Measurements from ENCODE around the gene C19orf25.
A peak's percentile ranks its signal among the peaks of the same experiment; 100 is the strongest.

The C19orf25 gene

DNA sequence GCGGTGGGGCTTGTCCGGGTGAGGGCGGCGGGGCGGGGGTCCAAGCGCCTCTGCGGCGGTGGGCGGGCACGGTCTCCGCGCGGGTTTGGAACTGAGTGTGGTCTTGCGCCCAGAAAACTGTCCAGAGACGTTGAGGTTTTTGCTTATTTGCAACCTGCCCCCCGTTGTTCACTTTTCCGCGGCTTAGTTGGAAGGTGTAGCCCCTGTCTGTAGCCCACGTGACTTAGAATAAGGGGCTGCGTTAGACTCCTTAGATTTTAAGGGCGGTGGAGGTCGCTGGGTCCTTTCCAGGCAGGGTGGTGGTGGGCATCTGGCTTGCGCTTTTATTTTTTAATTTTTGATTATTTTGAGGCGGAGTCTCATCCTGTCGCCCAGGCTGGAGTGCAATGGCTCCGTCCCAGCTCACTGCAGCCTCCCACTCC, 40.1 kb downstream of the C19orf25 start:
- Histone ChIP-seq H3K4me1 (ENCODE audit: insufficient read depth, low read length) (no peaks in the 10 kb centered on the region; the same call in 1 of the 2 replicates), H3K9me3 (ENCODE audit: insufficient read depth, low read depth, low read length) (no peaks in the 10 kb centered on the region), H3K27ac (ENCODE audit: low read depth, low read length) (peak overlapping the region; percentile 88), H3K36me3 (ENCODE audit: insufficient read depth, low read length) (peaks cover 56% of the 10 kb centered on the region), H3K9ac (ENCODE audit: low read depth, low read length) (peak overlapping the region; percentile 98), H3K27me3 (ENCODE audit: insufficient read depth, low read length) (no peaks in the 10 kb centered on the region), H3K4me3 (ENCODE audit: low read length) (peak overlapping the region; percentile 60)
- WGBS: under 1% methylated on average over 26 of the region's 26 CpGs

DNA sequence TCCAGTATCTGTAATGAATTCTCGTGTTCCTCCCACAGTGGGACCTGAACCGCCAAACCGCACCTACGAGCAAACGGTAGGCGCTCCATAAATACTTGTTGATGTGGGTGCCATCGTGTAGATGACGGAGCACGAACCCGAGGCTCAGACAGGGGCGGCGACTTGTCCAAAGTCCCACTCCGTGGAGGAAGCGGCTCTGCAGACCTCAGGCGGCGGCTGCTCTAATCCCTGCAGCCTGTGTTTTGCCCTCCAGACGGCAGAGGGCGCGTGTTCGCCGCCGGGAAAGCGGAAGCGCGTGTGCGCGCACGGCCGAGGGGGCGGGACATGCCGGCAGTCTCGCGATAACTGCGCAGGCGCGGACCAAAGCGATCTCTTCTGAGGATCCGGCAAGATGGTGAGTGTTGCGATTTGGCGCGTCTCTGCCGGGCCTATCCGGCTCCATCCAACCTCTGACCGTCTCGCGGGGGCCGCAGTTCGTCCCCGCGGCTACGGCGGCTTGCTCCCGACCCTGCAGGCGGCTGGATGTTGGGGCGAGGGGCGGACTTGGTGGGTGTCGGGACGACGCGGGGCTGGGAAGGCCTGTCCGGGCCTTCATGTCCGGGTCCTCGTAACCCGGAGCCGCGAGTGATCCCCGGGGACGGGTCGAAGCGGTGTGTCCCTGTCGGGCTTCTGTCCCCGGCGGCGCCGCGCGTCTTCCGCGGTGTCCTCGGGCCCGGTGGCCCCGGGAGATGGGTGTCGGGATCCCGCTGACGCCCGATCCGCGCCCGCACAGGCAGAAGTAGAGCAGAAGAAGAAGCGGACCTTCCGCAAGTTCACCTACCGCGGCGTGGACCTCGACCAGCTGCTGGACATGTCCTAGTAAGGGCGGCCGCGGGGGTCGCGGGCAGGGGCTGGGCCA, 40.7 kb downstream of the C19orf25 start, which contains the start of gene RPS15:
Gene RPS15, plus strand, starts transcription at position 362 of the 898 bp plus-strand sequence. Its CDS starts 30 bp downstream, at position 392.
- H3K9me3 ChIP-seq (ENCODE audit: insufficient read depth, low read depth, low read length): no peaks in the 10 kb centered on the region
- H3K9ac ChIP-seq (ENCODE audit: low read depth, low read length): peak within 1 kb of the TSS; percentile 98
- peak within 1 kb of the TSS; percentile 88 for H3K27ac ChIP-seq (ENCODE audit: low read depth, low read length)
- no peaks in the 10 kb centered on the region for H3K27me3 ChIP-seq (ENCODE audit: insufficient read depth, low read length)
- WGBS: 2% methylated on average over 100 of the region's 100 CpGs
- peak within 1 kb of the TSS; percentile 60 for H3K4me3 ChIP-seq (ENCODE audit: low read length)
- H3K4me1 ChIP-seq (ENCODE audit: insufficient read depth, low read length): no peaks in the 10 kb centered on the region; the same call in 1 of the 2 replicates
- peaks cover 62% of the 10 kb centered on the region for H3K36me3 ChIP-seq (ENCODE audit: insufficient read depth, low read length)

DNA sequence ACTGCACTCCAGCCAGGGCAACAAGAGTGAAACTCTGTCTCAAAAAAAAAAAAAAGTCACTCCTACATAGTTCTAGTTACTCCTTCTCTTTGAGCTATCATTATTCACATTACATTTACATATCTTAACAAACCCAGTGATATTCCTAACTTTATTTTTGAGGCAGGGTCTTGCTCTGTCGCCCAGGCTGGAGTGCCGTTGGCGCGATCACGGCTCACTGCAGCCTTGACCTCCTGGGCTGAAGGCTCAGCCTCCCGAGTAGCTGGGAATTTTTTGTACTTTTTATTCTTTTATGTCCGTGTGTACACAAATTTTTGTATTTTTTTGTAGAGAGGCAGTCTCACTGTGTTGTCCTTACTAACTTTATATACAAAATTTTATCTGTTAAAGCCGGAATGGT, 41.4 kb downstream of the C19orf25 start:
- H3K4me1 ChIP-seq (ENCODE audit: insufficient read depth, low read length): no peaks in the 10 kb centered on the region; the same call in 1 of the 2 replicates
- H3K27ac ChIP-seq (ENCODE audit: low read depth, low read length): no peak overlapping the region
- no peaks in the 10 kb centered on the region for H3K9me3 ChIP-seq (ENCODE audit: insufficient read depth, low read depth, low read length)
- H3K36me3 ChIP-seq (ENCODE audit: insufficient read depth, low read length): peaks cover 66% of the 10 kb centered on the region
- 92% methylated on average over 8 of the region's 8 CpGs for WGBS
- H3K4me3 ChIP-seq (ENCODE audit: low read length): peak overlapping the region; percentile 60; the same call in 1 of the 2 replicates
- no peaks in the 10 kb centered on the region for H3K27me3 ChIP-seq (ENCODE audit: insufficient read depth, low read length)
- H3K9ac ChIP-seq (ENCODE audit: low read depth, low read length): no peak overlapping the region

DNA sequence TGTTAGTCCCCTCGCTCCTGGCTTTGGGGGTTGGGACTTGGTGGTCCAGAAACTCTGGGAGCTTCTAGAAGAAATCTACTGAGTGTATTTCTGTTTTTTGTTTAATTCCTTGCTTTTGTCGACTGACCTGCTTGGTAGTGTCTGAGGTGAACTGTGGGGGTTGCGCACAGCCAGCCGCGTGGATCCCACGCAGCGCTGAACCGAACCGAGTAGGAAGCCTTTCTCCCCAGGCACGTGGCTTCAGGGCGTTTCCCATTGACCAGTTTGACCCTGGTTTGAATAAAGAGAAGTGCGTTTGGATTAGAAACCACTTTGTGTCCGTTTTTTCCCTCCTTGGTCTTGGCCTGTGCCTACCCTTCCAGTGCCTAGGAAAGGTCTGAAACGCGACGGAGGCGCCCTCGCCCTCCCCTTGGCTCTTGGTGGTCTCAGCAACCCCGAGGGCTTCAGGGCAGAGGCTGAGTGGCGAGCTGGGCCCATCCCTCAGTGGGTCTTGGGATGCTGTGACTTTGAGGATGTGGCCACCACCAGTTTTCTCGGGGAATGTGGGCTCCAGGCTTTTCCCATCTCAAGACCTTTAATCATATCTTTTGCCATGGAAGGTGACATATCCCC, 43.5 kb downstream of the C19orf25 start:
- Histone ChIP-seq H3K9ac (ENCODE audit: low read depth, low read length) (no peak overlapping the region), H3K4me1 (ENCODE audit: insufficient read depth, low read length) (no peaks in the 10 kb centered on the region; the same call in 1 of the 2 replicates), H3K27me3 (ENCODE audit: insufficient read depth, low read length) (no peaks in the 10 kb centered on the region), H3K27ac (ENCODE audit: low read depth, low read length) (no peak overlapping the region), H3K36me3 (ENCODE audit: insufficient read depth, low read length) (peaks cover 63% of the 10 kb centered on the region), H3K4me3 (ENCODE audit: low read length) (no peak overlapping the region), H3K9me3 (ENCODE audit: insufficient read depth, low read depth, low read length) (no peaks in the 10 kb centered on the region)
- WGBS: 90% methylated on average over 21 of the region's 21 CpGs

DNA sequence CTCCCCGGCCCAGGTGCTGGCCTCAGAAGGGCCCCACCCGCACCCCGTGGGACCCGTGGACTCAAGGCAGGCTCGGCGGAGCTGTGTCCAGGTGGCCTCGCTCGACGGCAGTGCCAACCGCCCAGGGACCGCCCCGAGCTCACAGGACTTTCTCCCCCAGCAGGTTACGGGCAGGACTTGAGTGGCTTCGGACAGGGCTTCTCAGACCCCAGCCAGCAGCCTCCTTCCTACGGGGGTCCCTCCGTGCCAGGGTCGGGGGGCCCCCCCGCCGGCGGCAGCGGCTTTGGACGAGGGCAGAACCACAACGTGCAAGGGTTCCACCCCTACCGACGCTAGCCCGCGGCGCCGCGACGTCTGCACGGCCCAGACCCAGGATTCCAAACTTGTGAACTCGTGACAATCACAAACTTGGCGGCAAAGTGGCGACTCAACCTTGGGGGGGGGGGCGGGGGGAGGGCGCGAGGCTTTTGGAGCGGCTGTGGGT, 44.4 kb downstream of the C19orf25 start:
- no peaks in the 10 kb centered on the region; the same call in 1 of the 2 replicates for H3K4me1 ChIP-seq (ENCODE audit: insufficient read depth, low read length)
- H3K36me3 ChIP-seq (ENCODE audit: insufficient read depth, low read length): peaks cover 61% of the 10 kb centered on the region
- no peaks in the 10 kb centered on the region for H3K9me3 ChIP-seq (ENCODE audit: insufficient read depth, low read depth, low read length)
- no peak overlapping the region for H3K9ac ChIP-seq (ENCODE audit: low read depth, low read length)
- H3K4me3 ChIP-seq (ENCODE audit: low read length): no peak overlapping the region
- H3K27ac ChIP-seq (ENCODE audit: low read depth, low read length): no peak overlapping the region
- H3K27me3 ChIP-seq (ENCODE audit: insufficient read depth, low read length): no peaks in the 10 kb centered on the region
- 94% methylated on average over 38 of the region's 39 CpGs for WGBS

DNA sequence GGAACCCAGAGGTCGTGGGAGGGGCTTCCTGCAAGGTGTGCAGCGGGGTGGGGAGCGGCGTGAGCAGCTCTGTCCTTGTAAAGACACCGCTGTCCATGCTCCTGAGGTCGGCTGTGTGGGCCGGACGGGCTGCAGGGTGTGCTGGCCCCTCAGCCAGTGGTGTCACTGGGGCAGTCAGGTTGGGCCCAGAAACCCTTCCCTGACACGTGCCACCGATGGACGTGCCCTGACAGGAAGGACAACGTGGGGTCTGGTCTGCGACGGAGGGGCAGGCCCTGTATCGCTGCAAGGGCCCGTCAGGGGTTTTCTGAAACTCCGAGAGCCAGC, 45.0 kb downstream of the C19orf25 start:
- H3K27ac ChIP-seq (ENCODE audit: low read depth, low read length): no peak overlapping the region
- 95% methylated on average over 17 of the region's 17 CpGs for WGBS
- no peaks in the 10 kb centered on the region for H3K9me3 ChIP-seq (ENCODE audit: insufficient read depth, low read depth, low read length)
- H3K4me1 ChIP-seq (ENCODE audit: insufficient read depth, low read length): no peaks in the 10 kb centered on the region
- H3K27me3 ChIP-seq (ENCODE audit: insufficient read depth, low read length): no peaks in the 10 kb centered on the region
- no peak overlapping the region for H3K9ac ChIP-seq (ENCODE audit: low read depth, low read length)
- peaks cover 61% of the 10 kb centered on the region for H3K36me3 ChIP-seq (ENCODE audit: insufficient read depth, low read length)
- no peak overlapping the region for H3K4me3 ChIP-seq (ENCODE audit: low read length)

- 95% methylated on average over 47 of the region's 47 CpGs for WGBS
- peaks cover 68% of the 10 kb centered on the region for H3K36me3 ChIP-seq (ENCODE audit: insufficient read depth, low read length)
- no peaks in the 10 kb centered on the region for H3K4me1 ChIP-seq (ENCODE audit: insufficient read depth, low read length)
- H3K4me3 ChIP-seq (ENCODE audit: low read length): no peak overlapping the region
- no peaks in the 10 kb centered on the region for H3K9me3 ChIP-seq (ENCODE audit: insufficient read depth, low read depth, low read length)
- H3K27ac ChIP-seq (ENCODE audit: low read depth, low read length): no peak overlapping the region
- H3K9ac ChIP-seq (ENCODE audit: low read depth, low read length): no peak overlapping the region
- no peaks in the 10 kb centered on the region for H3K27me3 ChIP-seq (ENCODE audit: insufficient read depth, low read length)
Observed at GRCh38 chr19:1433119-1434039, 45.6 kb downstream of the C19orf25 start.

DNA sequence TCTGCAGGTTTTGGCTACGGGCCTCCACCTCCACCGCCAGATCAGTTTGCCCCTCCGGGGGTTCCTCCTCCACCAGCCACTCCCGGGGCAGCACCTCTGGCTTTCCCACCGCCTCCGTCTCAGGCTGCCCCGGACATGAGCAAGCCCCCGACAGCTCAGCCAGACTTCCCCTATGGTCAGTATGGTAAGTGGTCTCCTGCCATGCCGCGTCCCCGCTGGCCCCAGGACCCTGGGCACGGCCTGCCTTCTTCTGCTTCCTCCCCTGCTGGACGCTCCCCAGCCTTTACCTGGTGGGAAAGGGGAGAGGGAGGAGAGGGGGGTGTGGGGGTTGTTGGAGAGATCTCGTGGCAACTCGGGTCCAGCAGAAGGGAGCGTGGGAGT, 46.5 kb downstream of the C19orf25 start:
- peaks cover 76% of the 10 kb centered on the region for H3K36me3 ChIP-seq (ENCODE audit: insufficient read depth, low read length)
- H3K4me1 ChIP-seq (ENCODE audit: insufficient read depth, low read length): no peaks in the 10 kb centered on the region
- H3K4me3 ChIP-seq (ENCODE audit: low read length): no peak overlapping the region
- no peak overlapping the region for H3K9ac ChIP-seq (ENCODE audit: low read depth, low read length)
- H3K27ac ChIP-seq (ENCODE audit: low read depth, low read length): no peak overlapping the region
- no peaks in the 10 kb centered on the region for H3K9me3 ChIP-seq (ENCODE audit: insufficient read depth, low read depth, low read length)
- no peaks in the 10 kb centered on the region for H3K27me3 ChIP-seq (ENCODE audit: insufficient read depth, low read length)
- 97% methylated on average over 16 of the region's 16 CpGs for WGBS

DNA sequence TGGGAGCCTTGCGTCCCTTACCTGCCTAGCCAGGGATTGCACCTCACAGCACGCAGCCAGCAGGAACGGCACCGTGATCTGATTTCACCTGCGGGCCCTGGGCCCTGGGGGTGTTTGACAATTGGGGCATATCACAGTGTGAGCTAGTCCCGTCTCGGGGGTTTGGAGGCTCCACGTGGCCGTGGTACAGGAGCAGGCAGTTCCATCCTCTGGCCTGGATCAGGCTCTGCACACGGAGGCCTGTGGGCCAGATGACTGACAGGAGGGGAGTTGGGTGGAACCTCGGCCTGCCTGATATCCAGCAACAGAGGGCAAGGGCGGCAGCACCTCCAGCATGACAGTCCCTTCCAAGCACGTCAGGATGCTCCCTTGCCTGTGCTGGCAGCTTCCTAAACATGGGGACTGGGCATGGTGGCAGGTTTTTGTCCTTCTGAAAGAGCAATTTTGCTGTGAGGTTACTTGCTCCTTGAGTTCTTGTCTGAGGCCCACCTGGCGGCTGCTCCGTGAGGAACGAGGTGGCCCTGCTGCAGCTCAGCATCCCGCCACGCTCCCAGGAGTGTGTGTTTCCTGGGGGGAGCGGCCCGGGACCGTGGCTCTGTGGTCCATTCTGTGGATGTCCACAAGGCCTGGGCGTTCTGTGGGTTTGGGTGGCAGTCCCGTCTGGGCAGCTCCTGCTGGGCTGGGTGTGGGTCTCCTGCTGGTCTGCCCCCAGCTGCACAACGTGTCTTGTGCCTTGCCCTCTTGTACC, 47.1 kb downstream of the C19orf25 start:
- Histone ChIP-seq H3K9me3 (ENCODE audit: insufficient read depth, low read depth, low read length) (no peaks in the 10 kb centered on the region), H3K4me1 (ENCODE audit: insufficient read depth, low read length) (no peaks in the 10 kb centered on the region), H3K4me3 (ENCODE audit: low read length) (no peak overlapping the region), H3K27me3 (ENCODE audit: insufficient read depth, low read length) (no peaks in the 10 kb centered on the region), H3K36me3 (ENCODE audit: insufficient read depth, low read length) (peaks cover 82% of the 10 kb centered on the region), H3K9ac (ENCODE audit: low read depth, low read length) (no peak overlapping the region; the same call in 1 of the 2 replicates), H3K27ac (ENCODE audit: low read depth, low read length) (no peak overlapping the region)
- WGBS: 96% methylated on average over 24 of the region's 24 CpGs

- no peaks in the 10 kb centered on the region for H3K4me1 ChIP-seq (ENCODE audit: insufficient read depth, low read length)
- H3K36me3 ChIP-seq (ENCODE audit: insufficient read depth, low read length): peaks cover 93% of the 10 kb centered on the region
- no peak overlapping the region for H3K27ac ChIP-seq (ENCODE audit: low read depth, low read length)
- no peaks in the 10 kb centered on the region for H3K27me3 ChIP-seq (ENCODE audit: insufficient read depth, low read length)
- H3K9me3 ChIP-seq (ENCODE audit: insufficient read depth, low read depth, low read length): no peaks in the 10 kb centered on the region
- H3K4me3 ChIP-seq (ENCODE audit: low read length): no peak overlapping the region
- no peak overlapping the region for H3K9ac ChIP-seq (ENCODE audit: low read depth, low read length)
- 96% methylated on average over 13 of the region's 14 CpGs for WGBS
Observed at GRCh38 chr19:1430246-1430645, 48.8 kb downstream of the C19orf25 start.

Measured in HUES64 (cell line).